Retinal pigment epithelial cell (primary cell): ENCODE measurements around the gene PEAR1.

Source experiments
- DNase-seq: peaks from one replicate; pipeline ENCODE4 v3.0.0-alpha.2; 2010; ENCODE audit warnings: low read depth
- H3K4me3 ChIP-seq: 2 replicates; pipeline ENCODE4 v1.5.1; 2011; ENCODE audit warnings: mild to moderate bottlenecking, low read length, control low read depth, moderate library complexity
- TF ChIP-seq, protein P1 (sequence below): conservative IDR thresholded peaks from 2 replicates; pipeline ENCODE4 v1.5.1; 2011; ENCODE audit warnings: low read depth, low read length, control low read depth, inconsistent platforms

The PEAR1 gene

DNA sequence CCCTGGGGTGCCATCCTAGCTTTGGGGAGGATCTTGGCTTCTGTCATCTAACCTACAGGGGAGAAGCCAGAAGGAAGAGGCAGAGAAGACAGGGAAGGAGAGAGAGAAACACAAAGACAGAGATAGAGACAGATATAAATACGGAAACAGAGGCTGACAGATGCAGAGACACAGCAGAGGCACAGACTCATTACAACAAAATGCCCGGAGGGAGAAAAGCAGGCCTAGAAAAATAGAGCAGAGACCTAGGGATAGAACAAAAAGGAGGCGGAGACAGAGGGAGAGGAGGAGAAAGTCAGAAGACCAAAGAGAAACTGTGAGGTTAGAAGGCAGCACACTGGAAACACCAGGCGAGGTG, 1.9 kb downstream of the PEAR1 start:
- TF ChIP-seq, protein P1, sequence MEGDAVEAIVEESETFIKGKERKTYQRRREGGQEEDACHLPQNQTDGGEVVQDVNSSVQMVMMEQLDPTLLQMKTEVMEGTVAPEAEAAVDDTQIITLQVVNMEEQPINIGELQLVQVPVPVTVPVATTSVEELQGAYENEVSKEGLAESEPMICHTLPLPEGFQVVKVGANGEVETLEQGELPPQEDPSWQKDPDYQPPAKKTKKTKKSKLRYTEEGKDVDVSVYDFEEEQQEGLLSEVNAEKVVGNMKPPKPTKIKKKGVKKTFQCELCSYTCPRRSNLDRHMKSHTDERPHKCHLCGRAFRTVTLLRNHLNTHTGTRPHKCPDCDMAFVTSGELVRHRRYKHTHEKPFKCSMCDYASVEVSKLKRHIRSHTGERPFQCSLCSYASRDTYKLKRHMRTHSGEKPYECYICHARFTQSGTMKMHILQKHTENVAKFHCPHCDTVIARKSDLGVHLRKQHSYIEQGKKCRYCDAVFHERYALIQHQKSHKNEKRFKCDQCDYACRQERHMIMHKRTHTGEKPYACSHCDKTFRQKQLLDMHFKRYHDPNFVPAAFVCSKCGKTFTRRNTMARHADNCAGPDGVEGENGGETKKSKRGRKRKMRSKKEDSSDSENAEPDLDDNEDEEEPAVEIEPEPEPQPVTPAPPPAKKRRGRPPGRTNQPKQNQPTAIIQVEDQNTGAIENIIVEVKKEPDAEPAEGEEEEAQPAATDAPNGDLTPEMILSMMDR, result no peak
- no peak for DNase-seq
- no peak overlapping the region for H3K4me3 ChIP-seq

GRCh38 chr1:156895927-156896326, 2.4 kb downstream of the PEAR1 start:
- H3K4me3 ChIP-seq, result no peak overlapping the region
- no peak for DNase-seq
- TF ChIP-seq, protein P1, result no peak

DNA sequence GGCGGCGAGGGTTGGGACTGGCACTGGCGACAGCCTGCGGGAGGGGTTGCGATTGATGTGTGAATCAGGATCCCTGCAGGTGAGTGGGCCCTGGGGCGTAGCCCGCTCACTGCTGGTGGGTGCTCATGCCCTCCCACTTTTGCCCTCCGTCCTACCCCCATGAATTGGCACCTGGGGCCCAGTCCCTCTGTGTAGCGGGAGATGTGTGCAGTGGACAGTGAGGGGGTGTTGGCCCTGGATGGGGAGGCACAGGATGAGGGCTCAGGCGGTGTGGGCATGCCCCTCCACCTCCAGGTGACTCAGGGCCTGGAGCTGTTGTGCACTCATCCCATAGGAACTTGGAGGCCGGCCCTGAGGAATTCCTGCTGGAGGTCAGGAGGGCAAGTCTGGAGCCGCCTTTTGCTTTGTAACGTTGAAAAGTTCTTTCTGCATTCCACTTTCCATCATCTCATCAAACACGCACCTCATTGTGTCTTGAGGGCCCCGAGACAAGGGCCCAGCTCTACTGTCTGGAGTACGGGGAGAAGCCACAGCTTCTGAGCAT, 3.0 kb downstream of the PEAR1 start:
- DNase-seq, result peak; percentile 79
- TF ChIP-seq, protein P1, result no peak

GRCh38 chr1:156897078-156897825, 3.7 kb downstream of the PEAR1 start:
- no peak overlapping the region for H3K4me3 ChIP-seq
- TF ChIP-seq, protein P1, result no peak
- no peak for DNase-seq

More for the DNA sequence above, 3.0 kb downstream of the PEAR1 start:
- no peak overlapping the region for H3K4me3 ChIP-seq

- no peak for DNase-seq
- TF ChIP-seq, protein P1, result no peak
- no peak overlapping the region for H3K4me3 ChIP-seq
Observed at GRCh38 chr1:156898161-156898566, 4.6 kb downstream of the PEAR1 start.

GRCh38 chr1:156898971-156899664, 5.6 kb downstream of the PEAR1 start:
- DNase-seq, result no peak
- no peak overlapping the region for H3K4me3 ChIP-seq
- TF ChIP-seq, protein P1, result no peak
